ENCODE data around the gene OR11H7.
"Not testable (repeated sequence)": the region's sequence is repeated elsewhere in the genome, so short reads cannot be mapped to it uniquely, and the experiment has no call there.

Gene OR11H7

GRCh38 chr14:20228681-20229080, at the start of gene OR11H7:
Gene OR11H7, plus strand, starts transcription at chr14:20228981.
- Mint-ChIP-seq H3K27ac (no peak within 1 kb of the TSS), H3K4me3 (no peak within 1 kb of the TSS), H3K36me3 (ENCODE audit: low read depth) (no peaks in the 10 kb centered on the region), H3K9me3 (peaks cover 10% of the 10 kb centered on the region), H3K4me1 (ENCODE audit: low read depth) (no peaks in the 10 kb centered on the region), H3K27me3 (peaks cover 9% of the 10 kb centered on the region)

GRCh38 chr14:20179218-20179617, 49.6 kb upstream of the OR11H7 start:
- no peak overlapping the region for H3K4me3 Mint-ChIP-seq
- H3K36me3 Mint-ChIP-seq (ENCODE audit: low read depth): no peaks in the 10 kb centered on the region
- H3K9me3 Mint-ChIP-seq: no peaks in the 10 kb centered on the region
- no peaks in the 10 kb centered on the region for H3K4me1 Mint-ChIP-seq (ENCODE audit: low read depth)
- peaks cover 4% of the 10 kb centered on the region for H3K27me3 Mint-ChIP-seq
- H3K27ac Mint-ChIP-seq: no peak overlapping the region

- Mint-ChIP-seq H3K4me1 (ENCODE audit: low read depth) (no peaks in the 10 kb centered on the region), H3K4me3 (no peak overlapping the region), H3K27me3 (peaks cover 4% of the 10 kb centered on the region), H3K36me3 (ENCODE audit: low read depth) (no peaks in the 10 kb centered on the region), H3K27ac (no peak overlapping the region), H3K9me3 (no peaks in the 10 kb centered on the region)
Measured at GRCh38 chr14:20179880-20180279, 48.9 kb upstream of the OR11H7 start.

- Mint-ChIP-seq H3K36me3 (ENCODE audit: low read depth) (no peaks in the 10 kb centered on the region), H3K9me3 (no peaks in the 10 kb centered on the region)
Measured at GRCh38 chr14:20180486-20180885, 48.3 kb upstream of the OR11H7 start.

GRCh38 chr14:20184181-20184580, 44.6 kb upstream of the OR11H7 start:
- H3K9me3 Mint-ChIP-seq: no peaks in the 10 kb centered on the region
- no peak overlapping the region for H3K4me3 Mint-ChIP-seq
- peaks cover 8% of the 10 kb centered on the region for H3K27me3 Mint-ChIP-seq
- no peak overlapping the region for H3K27ac Mint-ChIP-seq
- H3K4me1 Mint-ChIP-seq (ENCODE audit: low read depth): no peaks in the 10 kb centered on the region
- no peaks in the 10 kb centered on the region for H3K36me3 Mint-ChIP-seq (ENCODE audit: low read depth)

More at GRCh38 chr14:20180486-20180885, 48.3 kb upstream of the OR11H7 start:
- no peaks in the 10 kb centered on the region for H3K4me1 Mint-ChIP-seq (ENCODE audit: low read depth)
- H3K27ac Mint-ChIP-seq: no peak overlapping the region
- H3K27me3 Mint-ChIP-seq: peaks cover 4% of the 10 kb centered on the region
- no peak overlapping the region for H3K4me3 Mint-ChIP-seq

- H3K36me3 Mint-ChIP-seq (ENCODE audit: low read depth): no peaks in the 10 kb centered on the region
- H3K27me3 Mint-ChIP-seq: peaks cover 8% of the 10 kb centered on the region
- no peaks in the 10 kb centered on the region for H3K9me3 Mint-ChIP-seq
Measured at GRCh38 chr14:20190596-20190995, 38.2 kb upstream of the OR11H7 start, which contains the start of gene OR11G2. Gene OR11G2, plus strand, starts transcription at chr14:20190896. Its CDS starts 6,542 bp downstream, at chr14:20197438.

GRCh38 chr14:20191396-20191795, 37.4 kb upstream of the OR11H7 start:
- H3K9me3 Mint-ChIP-seq: no peaks in the 10 kb centered on the region
- H3K4me1 Mint-ChIP-seq (ENCODE audit: low read depth): no peaks in the 10 kb centered on the region
- H3K27ac Mint-ChIP-seq: no peak overlapping the region
- no peaks in the 10 kb centered on the region for H3K36me3 Mint-ChIP-seq (ENCODE audit: low read depth)
- H3K4me3 Mint-ChIP-seq: no peak overlapping the region
- H3K27me3 Mint-ChIP-seq: peaks cover 7% of the 10 kb centered on the region

More at GRCh38 chr14:20190596-20190995, 38.2 kb upstream of the OR11H7 start, which contains the start of gene OR11G2:
- no peaks in the 10 kb centered on the region for H3K4me1 Mint-ChIP-seq (ENCODE audit: low read depth)
- H3K27ac Mint-ChIP-seq: no peak within 1 kb of the TSS
- no peak within 1 kb of the TSS for H3K4me3 Mint-ChIP-seq

GRCh38 chr14:20194101-20194500, 34.7 kb upstream of the OR11H7 start:
- no peak overlapping the region for H3K4me3 Mint-ChIP-seq
- no peaks in the 10 kb centered on the region for H3K36me3 Mint-ChIP-seq (ENCODE audit: low read depth)
- H3K9me3 Mint-ChIP-seq: no peaks in the 10 kb centered on the region
- H3K4me1 Mint-ChIP-seq (ENCODE audit: low read depth): no peaks in the 10 kb centered on the region
- H3K27me3 Mint-ChIP-seq: no peaks in the 10 kb centered on the region
- no peak overlapping the region for H3K27ac Mint-ChIP-seq

GRCh38 chr14:20195170-20195569, 33.6 kb upstream of the OR11H7 start:
- not testable (repeated sequence) for H3K4me1 Mint-ChIP-seq (ENCODE audit: low read depth); H3K4me3 Mint-ChIP-seq; H3K36me3 Mint-ChIP-seq (ENCODE audit: low read depth); H3K27me3 Mint-ChIP-seq; H3K27ac Mint-ChIP-seq; H3K9me3 Mint-ChIP-seq

- H3K27ac Mint-ChIP-seq: no peak overlapping the region
- H3K4me3 Mint-ChIP-seq: no peak overlapping the region
- no peaks in the 10 kb centered on the region for H3K4me1 Mint-ChIP-seq (ENCODE audit: low read depth)
- H3K9me3 Mint-ChIP-seq: no peaks in the 10 kb centered on the region
- H3K36me3 Mint-ChIP-seq (ENCODE audit: low read depth): no peaks in the 10 kb centered on the region
- peaks cover 3% of the 10 kb centered on the region for H3K27me3 Mint-ChIP-seq
Measured at GRCh38 chr14:20195911-20196310, 32.9 kb upstream of the OR11H7 start.

GRCh38 chr14:20197459-20197858, 31.3 kb upstream of the OR11H7 start:
- Mint-ChIP-seq H3K36me3 (ENCODE audit: low read depth) (no peaks in the 10 kb centered on the region), H3K27ac (no peak overlapping the region), H3K4me3 (no peak overlapping the region), H3K27me3 (peaks cover 7% of the 10 kb centered on the region), H3K9me3 (no peaks in the 10 kb centered on the region), H3K4me1 (ENCODE audit: low read depth) (no peaks in the 10 kb centered on the region)

- Mint-ChIP-seq H3K36me3 (ENCODE audit: low read depth) (no peaks in the 10 kb centered on the region), H3K9me3 (no peaks in the 10 kb centered on the region), H3K27ac (no peak overlapping the region), H3K4me1 (ENCODE audit: low read depth) (no peaks in the 10 kb centered on the region), H3K27me3 (peaks cover 7% of the 10 kb centered on the region), H3K4me3 (no peak overlapping the region)
Measured at GRCh38 chr14:20198991-20199390, 29.8 kb upstream of the OR11H7 start.

- H3K4me1 Mint-ChIP-seq (ENCODE audit: low read depth): no peaks in the 10 kb centered on the region
- H3K36me3 Mint-ChIP-seq (ENCODE audit: low read depth): no peaks in the 10 kb centered on the region
- no peaks in the 10 kb centered on the region for H3K9me3 Mint-ChIP-seq
- no peak overlapping the region for H3K27ac Mint-ChIP-seq
- peaks cover 19% of the 10 kb centered on the region for H3K27me3 Mint-ChIP-seq
- no peak overlapping the region for H3K4me3 Mint-ChIP-seq
Measured at GRCh38 chr14:20204721-20205120, 24.1 kb upstream of the OR11H7 start.

GRCh38 chr14:20209595-20209994, 19.2 kb upstream of the OR11H7 start:
- H3K27ac Mint-ChIP-seq: no peak overlapping the region
- no peaks in the 10 kb centered on the region for H3K36me3 Mint-ChIP-seq (ENCODE audit: low read depth)
- no peak overlapping the region for H3K4me3 Mint-ChIP-seq
- H3K9me3 Mint-ChIP-seq: no peaks in the 10 kb centered on the region
- peaks cover 17% of the 10 kb centered on the region for H3K27me3 Mint-ChIP-seq
- H3K4me1 Mint-ChIP-seq (ENCODE audit: low read depth): no peaks in the 10 kb centered on the region

GRCh38 chr14:20212406-20212805, 16.4 kb upstream of the OR11H7 start:
- not testable (repeated sequence) for H3K4me3 Mint-ChIP-seq; H3K27ac Mint-ChIP-seq; H3K36me3 Mint-ChIP-seq (ENCODE audit: low read depth); H3K9me3 Mint-ChIP-seq; H3K4me1 Mint-ChIP-seq (ENCODE audit: low read depth)
- peaks cover 11% of the 10 kb centered on the region for H3K27me3 Mint-ChIP-seq

GRCh38 chr14:20215196-20215595, 13.6 kb upstream of the OR11H7 start:
- Mint-ChIP-seq H3K4me1 (ENCODE audit: low read depth) (no peaks in the 10 kb centered on the region), H3K4me3 (no peak overlapping the region), H3K27ac (no peak overlapping the region), H3K27me3 (peaks cover 8% of the 10 kb centered on the region), H3K36me3 (ENCODE audit: low read depth) (no peaks in the 10 kb centered on the region), H3K9me3 (no peaks in the 10 kb centered on the region)

Measured in stimulated activated naive CD8-positive, alpha-beta T cell treated with anti-CD3 and anti-CD28 coated beads, Interleukin-15, Interleukin-2, amounts not matched to agents 100 ng/mL and 50 ng/mL, for 24 hours (primary cell).